Ishikawa (cell line): ENCODE results near the gene DAPK3.

Source experiments
- CEBPB ChIP-seq: IDR thresholded peaks from 2 replicates; pipeline ENCODE4 v1.6.1; 2012
- CREB1 ChIP-seq: IDR thresholded peaks from 2 replicates; pipeline ENCODE4 v1.6.1; 2012; ENCODE audit warnings: low read depth
- EGR1 ChIP-seq: IDR thresholded peaks from 2 replicates; pipeline ENCODE4 v1.6.1; 2012
- EP300 ChIP-seq: IDR thresholded peaks from 2 replicates; pipeline ENCODE4 v1.6.1; 2012; ENCODE audit warnings: borderline replicate concordance
- FOXM1 ChIP-seq: IDR thresholded peaks from 2 replicates; pipeline ENCODE4 v1.6.1; 2012; ENCODE audit warnings: low read depth, borderline replicate concordance
- MAX ChIP-seq: IDR thresholded peaks from 2 replicates; pipeline ENCODE4 v1.6.1; 2012
- NFIC ChIP-seq: IDR thresholded peaks from 2 replicates; pipeline ENCODE4 v1.6.1; 2012
- RAD21 ChIP-seq: IDR thresholded peaks from 2 replicates; pipeline ENCODE4 v1.6.1; 2012; ENCODE audit warnings: low read depth
- TAF1 ChIP-seq: IDR thresholded peaks from 2 replicates; pipeline ENCODE4 v1.6.1; 2012; ENCODE audit warnings: low read depth, mild to moderate bottlenecking
- TCF12 ChIP-seq: IDR thresholded peaks from 2 replicates; pipeline ENCODE4 v1.6.1; 2012; ENCODE audit warnings: low read depth
- TEAD4 ChIP-seq: IDR thresholded peaks from 2 replicates; pipeline ENCODE4 v1.6.1; 2012
- YY1 ChIP-seq: IDR thresholded peaks from 2 replicates; pipeline ENCODE4 v1.6.1; 2012; ENCODE audit warnings: low read depth
- ZBTB7A ChIP-seq: IDR thresholded peaks from 2 replicates; pipeline ENCODE4 v1.6.1; 2012; ENCODE audit warnings: low read depth
- TF ChIP-seq, protein P1 (sequence below): IDR thresholded peaks from 2 replicates; pipeline ENCODE4 v1.6.1; 2012
- TF ChIP-seq, protein P2 (sequence below): IDR thresholded peaks from 2 replicates; pipeline ENCODE4 v1.6.1; 2012; ENCODE audit warnings: low read depth, mild to moderate bottlenecking

Gene DAPK3

GRCh38 chr19:4016903-4017638 lies 46.2 kb upstream of the DAPK3 start:
- TF ChIP-seq MAX (no peak), CREB1 (no peak), EGR1 (no peak), ZBTB7A (no peak), EP300 (no peak), RAD21 (no peak), FOXM1 (no peak), TEAD4 (no peak), TAF1 (no peak), YY1 (no peak), CEBPB (no peak), NFIC (no peak), TCF12 (no peak)
- TF ChIP-seq, protein P1, sequence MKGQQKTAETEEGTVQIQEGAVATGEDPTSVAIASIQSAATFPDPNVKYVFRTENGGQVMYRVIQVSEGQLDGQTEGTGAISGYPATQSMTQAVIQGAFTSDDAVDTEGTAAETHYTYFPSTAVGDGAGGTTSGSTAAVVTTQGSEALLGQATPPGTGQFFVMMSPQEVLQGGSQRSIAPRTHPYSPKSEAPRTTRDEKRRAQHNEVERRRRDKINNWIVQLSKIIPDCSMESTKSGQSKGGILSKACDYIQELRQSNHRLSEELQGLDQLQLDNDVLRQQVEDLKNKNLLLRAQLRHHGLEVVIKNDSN = no peak
- TF ChIP-seq, protein P2, sequence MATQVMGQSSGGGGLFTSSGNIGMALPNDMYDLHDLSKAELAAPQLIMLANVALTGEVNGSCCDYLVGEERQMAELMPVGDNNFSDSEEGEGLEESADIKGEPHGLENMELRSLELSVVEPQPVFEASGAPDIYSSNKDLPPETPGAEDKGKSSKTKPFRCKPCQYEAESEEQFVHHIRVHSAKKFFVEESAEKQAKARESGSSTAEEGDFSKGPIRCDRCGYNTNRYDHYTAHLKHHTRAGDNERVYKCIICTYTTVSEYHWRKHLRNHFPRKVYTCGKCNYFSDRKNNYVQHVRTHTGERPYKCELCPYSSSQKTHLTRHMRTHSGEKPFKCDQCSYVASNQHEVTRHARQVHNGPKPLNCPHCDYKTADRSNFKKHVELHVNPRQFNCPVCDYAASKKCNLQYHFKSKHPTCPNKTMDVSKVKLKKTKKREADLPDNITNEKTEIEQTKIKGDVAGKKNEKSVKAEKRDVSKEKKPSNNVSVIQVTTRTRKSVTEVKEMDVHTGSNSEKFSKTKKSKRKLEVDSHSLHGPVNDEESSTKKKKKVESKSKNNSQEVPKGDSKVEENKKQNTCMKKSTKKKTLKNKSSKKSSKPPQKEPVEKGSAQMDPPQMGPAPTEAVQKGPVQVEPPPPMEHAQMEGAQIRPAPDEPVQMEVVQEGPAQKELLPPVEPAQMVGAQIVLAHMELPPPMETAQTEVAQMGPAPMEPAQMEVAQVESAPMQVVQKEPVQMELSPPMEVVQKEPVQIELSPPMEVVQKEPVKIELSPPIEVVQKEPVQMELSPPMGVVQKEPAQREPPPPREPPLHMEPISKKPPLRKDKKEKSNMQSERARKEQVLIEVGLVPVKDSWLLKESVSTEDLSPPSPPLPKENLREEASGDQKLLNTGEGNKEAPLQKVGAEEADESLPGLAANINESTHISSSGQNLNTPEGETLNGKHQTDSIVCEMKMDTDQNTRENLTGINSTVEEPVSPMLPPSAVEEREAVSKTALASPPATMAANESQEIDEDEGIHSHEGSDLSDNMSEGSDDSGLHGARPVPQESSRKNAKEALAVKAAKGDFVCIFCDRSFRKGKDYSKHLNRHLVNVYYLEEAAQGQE = no peak

DNA sequence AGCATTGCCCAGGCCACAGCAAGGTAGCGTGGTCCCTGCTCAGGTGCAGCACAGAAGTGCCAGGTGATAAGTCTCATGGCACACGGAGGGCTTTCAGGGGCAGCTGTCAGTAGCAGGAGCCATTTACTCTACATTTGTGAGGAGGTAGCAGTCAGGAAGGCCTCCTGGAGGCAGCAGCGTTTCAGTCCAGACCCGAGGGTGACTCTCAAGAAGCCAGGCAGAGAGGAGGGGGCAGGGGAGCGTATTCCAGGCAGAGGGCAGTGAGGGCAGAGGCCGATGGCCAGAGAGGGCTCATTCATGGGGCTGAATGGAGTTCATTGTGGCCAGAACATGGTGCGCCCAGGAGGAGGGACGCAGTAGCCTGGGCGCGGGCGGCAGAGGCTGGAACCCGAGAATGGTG lies 45.6 kb upstream of the DAPK3 start:
- TF ChIP-seq EP300 (no peak), RAD21 (no peak), TCF12 (no peak), TAF1 (no peak), NFIC (no peak), YY1 (no peak), FOXM1 (no peak), CEBPB (no peak)
- TF ChIP-seq, protein P1 = no peak
- TF ChIP-seq, protein P2 = no peak

DNA sequence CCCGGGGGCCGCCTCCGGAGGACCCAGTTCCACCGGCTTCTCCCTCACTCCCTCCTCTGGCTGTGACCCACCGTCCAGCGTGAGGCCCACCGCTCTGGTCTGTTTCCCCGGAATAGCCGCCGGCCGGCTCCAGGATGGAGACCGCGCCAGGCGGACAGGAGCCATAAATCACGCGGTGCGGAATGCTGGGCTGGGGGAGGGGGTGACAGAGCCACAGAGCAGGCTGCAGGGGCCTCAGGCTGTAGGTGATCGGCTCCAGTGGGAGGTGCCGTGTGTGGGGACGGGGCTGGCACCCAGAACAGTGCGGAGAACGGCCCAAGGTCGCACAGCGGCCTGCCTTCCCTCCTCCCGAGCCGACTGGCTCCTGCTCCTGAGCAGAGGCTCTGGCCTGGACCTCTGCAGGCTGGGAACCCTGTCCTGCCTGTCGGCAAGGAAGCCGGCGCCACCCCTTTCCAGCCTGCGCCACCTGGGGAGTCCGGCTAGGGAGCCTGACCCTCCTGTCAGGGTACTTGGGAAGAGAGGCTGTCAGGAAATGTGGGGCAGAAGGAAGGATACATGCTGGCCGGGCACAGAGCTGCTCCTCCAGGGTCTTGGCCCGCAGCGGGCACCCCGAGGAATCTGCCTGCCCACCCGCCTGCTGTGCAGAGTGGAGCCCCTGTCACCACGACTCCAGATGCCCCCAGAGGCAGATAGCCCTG lies 45.0 kb upstream of the DAPK3 start:
- no peak for TF ChIP-seq TAF1
- TF ChIP-seq FOXM1 = no peak
- no peak for TF ChIP-seq TEAD4
- TF ChIP-seq EGR1 = no peak
- no peak for TF ChIP-seq NFIC
- TF ChIP-seq, protein P1 = no peak
- no peak for TF ChIP-seq YY1
- no peak for TF ChIP-seq TCF12
- TF ChIP-seq EP300 = no peak
- TF ChIP-seq RAD21 = no peak
- TF ChIP-seq, protein P2 = no peak
- no peak for TF ChIP-seq ZBTB7A
- TF ChIP-seq MAX = no peak
- no peak for TF ChIP-seq CREB1
- no peak for TF ChIP-seq CEBPB
